Peyer's patch (tissue), 4 donors: ENCODE results near the gene PTPRB. TPM values are rescaled to one million over a fixed set of nuclear protein-coding genes. Genes with fewer than 3 reads are reported as not detected.

Experiments used
- DNase-seq, 3 donors: peaks; one replicate each; pipeline ENCODE4 v3.0.0-alpha.2; 2017 to 2019
- H3K27ac ChIP-seq, 4 donors: fragments of 200-600 bp; sonication (generic); one replicate each; pipeline ENCODE4 v1.5.1; 2016 to 2019
- H3K27me3 ChIP-seq, 2 donors: fragments of 200-600 bp; sonication (generic); one replicate each; pipeline ENCODE4 v1.5.1; 2019
- H3K36me3 ChIP-seq, 3 donors: fragments of 200-600 bp; sonication (generic); one replicate each; pipeline ENCODE4 v1.5.1; 2016 to 2019
- H3K4me1 ChIP-seq, 4 donors: fragments of 200-600 bp; sonication (generic); one replicate each; pipeline ENCODE4 v1.5.1; 2016 to 2019
- H3K4me3 ChIP-seq, 4 donors: fragments of 200-600 bp; sonication (generic); 1 replicate in 3 of 4; 2 replicates in 1 of 4; pipeline ENCODE4 v1.5.1; 2016 to 2019; ENCODE audit warnings: mild to moderate bottlenecking in 1 of 4
- H3K9me3 ChIP-seq, 4 donors: fragments of 200-600 bp; sonication (generic); one replicate each; pipeline ENCODE4 v1.5.1; 2016 to 2019; ENCODE audit warnings: mild to moderate bottlenecking in 1 of 4
- CTCF ChIP-seq, 6 experiments: fragments of 450-650 bp in 4 of 6; fragments of 200-600 bp in 2 of 6; sonication (generic) in 1 of 6; IDR thresholded peaks; one replicate each; pipeline ENCODE4 v1.5.1; 2017 to 2019; ENCODE audit warnings: antibody characterized with exemption in 6 of 6, mild to moderate bottlenecking in 3 of 6, moderate library complexity in 1 of 6
- total RNA-seq, 4 donors: library from RNA; depleted of rRNA; stranded (reverse); fragments of >200 nt; gene quantifications; one replicate each; pipeline ENCODE4 v1.1.0, GENCODE V29; 2016

The PTPRB gene
- total RNA-seq, 4 donors from 2014 or later: 10.5 to 38.8 (median 30.5) TPM

GRCh38 chr12:70466753-70467152 is 170.5 kb downstream of the PTPRB start:
- no peaks in the 10 kb centered on the region for H3K4me1 ChIP-seq
- H3K27ac ChIP-seq: no peak overlapping the region
- no peaks in the 10 kb centered on the region for H3K27me3 ChIP-seq
- no peak for DNase-seq
- peaks cover 0 to 7% (median 0%) of the 10 kb centered on the region in 4 donors for H3K9me3 ChIP-seq
- no peak for TF ChIP-seq CTCF (IDR thresholded peaks at IDR 0.05)
- H3K4me3 ChIP-seq: no peak overlapping the region
- no peaks in the 10 kb centered on the region for H3K36me3 ChIP-seq
